ENCODE measurements around the gene MKNK2.
"Not testable (repeated sequence)": the region's sequence is repeated elsewhere in the genome, so short reads cannot be mapped to it uniquely, and the experiment has no call there.

Gene MKNK2

DNA sequence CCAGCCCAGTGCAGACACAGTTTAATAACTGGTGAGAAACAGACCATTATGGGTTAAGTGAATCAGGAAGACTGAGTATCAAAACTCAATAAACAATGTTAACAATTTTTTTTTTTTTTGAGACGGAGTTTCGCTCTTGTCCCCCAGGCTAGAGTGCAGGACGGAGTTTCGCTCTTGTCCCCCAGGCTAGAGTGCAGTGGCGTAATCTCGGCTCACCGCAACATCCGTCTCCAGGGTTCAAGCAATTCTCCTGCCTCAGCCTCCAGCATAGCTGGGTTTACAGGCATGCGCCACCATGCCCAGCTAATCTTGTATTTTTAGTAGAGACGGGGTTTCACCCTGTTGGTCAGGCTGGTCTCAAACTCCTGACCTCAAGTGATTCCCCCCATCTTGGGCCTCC, 62.6 kb downstream of the MKNK2 start:
- intact Hi-C loops (cut with DNase I); DNase-seq: not testable (repeated sequence)
